ENCODE measurements around the gene PDE1C. TPM values are rescaled to one million over a fixed set of nuclear protein-coding genes. Genes with fewer than 3 reads are reported as not detected.

The PDE1C gene
- total and polyA plus RNA-seq, 8 donors = 2.9 to 54.2 (median 5.9) TPM

GRCh38 chr7:31995134-31995533 is 75.1 kb downstream of the PDE1C start:
- H3K27me3 ChIP-seq = no peaks in the 10 kb centered on the region
- no peaks in the 10 kb centered on the region for H3K4me1 ChIP-seq
- WGBS, 5 donors = 94 to 100% (median 97%) methylated on average over 2 of the region's 2 CpGs
- H3K9me3 ChIP-seq = no peaks in the 10 kb centered on the region
- TF ChIP-seq CTCF (IDR thresholded peaks at IDR 0.05) = no peak
- H3K4me3 ChIP-seq = no peak overlapping the region
- DNase-seq = no peak
- no peak overlapping the region for H3K27ac ChIP-seq
- H3K36me3 ChIP-seq = no peaks in the 10 kb centered on the region
- intact Hi-C loops (cut with DNase I; ENCODE audit: low total_unique reads) = no loop called here

DNA sequence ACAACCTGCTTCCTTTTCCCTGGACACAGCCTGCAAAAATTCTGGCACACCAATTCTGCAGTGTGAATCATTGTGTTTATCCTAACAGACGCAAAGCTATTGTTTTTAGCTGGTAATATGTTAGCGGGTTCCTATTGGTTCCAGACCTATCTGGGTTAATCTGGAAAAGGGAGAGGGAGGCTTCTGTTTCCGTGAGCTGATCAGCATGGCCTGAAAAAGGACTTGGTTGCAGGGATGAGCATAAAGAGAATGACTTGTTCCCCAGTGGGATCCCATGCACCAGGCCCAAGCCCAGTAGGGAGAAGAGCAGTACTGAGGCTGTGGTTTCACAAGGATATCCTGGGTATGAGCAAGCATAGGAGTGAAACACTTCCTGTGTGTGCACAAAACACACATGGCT is 78.4 kb downstream of the PDE1C start:
- Histone ChIP-seq H3K9me3 (no peaks in the 10 kb centered on the region), H3K27ac (no peak overlapping the region), H3K27me3 (no peaks in the 10 kb centered on the region), H3K4me3 (no peak overlapping the region), H3K36me3 (no peaks in the 10 kb centered on the region), H3K4me1 (no peaks in the 10 kb centered on the region)
- 44 to 63% (median 53%) methylated on average over 3 of the region's 3 CpGs for WGBS, 5 donors
- intact Hi-C loops (cut with DNase I; ENCODE audit: low total_unique reads) = no loop called here
- no peak for DNase-seq
- no peak for TF ChIP-seq EP300 (IDR thresholded peaks at IDR 0.05)
- TF ChIP-seq POLR2AphosphoS5 (IDR thresholded peaks at IDR 0.05) = no peak
- TF ChIP-seq CTCF (IDR thresholded peaks at IDR 0.05) = no peak
- no peak for TF ChIP-seq POLR2A (IDR thresholded peaks at IDR 0.05)

DNA sequence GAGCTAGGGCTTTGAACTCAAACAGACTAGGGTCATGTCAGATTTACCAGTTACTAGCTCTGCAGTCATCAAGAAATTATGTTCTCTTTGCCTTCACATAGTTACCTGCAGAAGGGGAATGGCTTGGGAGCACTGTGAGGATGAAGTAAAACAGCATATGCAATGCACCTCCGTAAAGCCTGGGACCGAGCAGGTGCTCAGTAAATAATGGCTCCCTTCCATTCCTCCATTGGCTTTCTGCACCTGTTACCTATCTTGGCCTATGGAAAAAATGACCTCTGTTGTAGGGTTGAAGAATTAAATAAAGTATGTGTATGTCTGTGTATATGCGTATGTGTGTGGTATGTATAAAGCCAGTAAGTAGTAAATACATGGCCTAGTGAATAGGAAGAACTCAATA is 78.8 kb downstream of the PDE1C start:
- 71 to 90% (median 86%) methylated on average over 3 of the region's 3 CpGs for WGBS, 5 donors
- Histone ChIP-seq H3K9me3 (no peaks in the 10 kb centered on the region), H3K4me1 (no peaks in the 10 kb centered on the region), H3K4me3 (no peak overlapping the region), H3K36me3 (no peaks in the 10 kb centered on the region), H3K27me3 (no peaks in the 10 kb centered on the region), H3K27ac (no peak overlapping the region)
- no peak for TF ChIP-seq CTCF (IDR thresholded peaks at IDR 0.05)
- TF ChIP-seq EP300 (IDR thresholded peaks at IDR 0.05) = no peak
- no peak for TF ChIP-seq POLR2AphosphoS5 (IDR thresholded peaks at IDR 0.05)
- TF ChIP-seq POLR2A (IDR thresholded peaks at IDR 0.05) = no peak
- intact Hi-C loops (cut with DNase I; ENCODE audit: low total_unique reads) = no loop called here
- DNase-seq = no peak

- DNase-seq = peak in 1 of 2 donors; percentile 17
- Histone ChIP-seq H3K27ac (peak overlapping the region in 1 of 5 donors; percentile 11), H3K4me3 (no peak overlapping the region), H3K9me3 (no peaks in the 10 kb centered on the region), H3K36me3 (no peaks in the 10 kb centered on the region), H3K4me1 (no peaks in the 10 kb centered on the region), H3K27me3 (no peaks in the 10 kb centered on the region)
- TF ChIP-seq POLR2AphosphoS5 (IDR thresholded peaks at IDR 0.05) (no peak), EP300 (IDR thresholded peaks at IDR 0.05) (no peak), CTCF (IDR thresholded peaks at IDR 0.05) (no peak), POLR2A (IDR thresholded peaks at IDR 0.05) (no peak)
- WGBS, 5 donors = 14 to 40% (median 31%) methylated on average over 5 of the region's 5 CpGs
- intact Hi-C loops (cut with DNase I; ENCODE audit: low total_unique reads) = no loop called here
Observed at GRCh38 chr7:31986878-31987518, 83.2 kb downstream of the PDE1C start.

All from stomach (tissue), 9 donors.